ENCODE measurements around the gene PLXNB2.

GRCh38 chr22:50262973-50263617 lies 44.4 kb downstream of the PLXNB2 start:
- TF ChIP-seq CTCF (IDR thresholded peaks at IDR 0.05 in 4 of 5, conservative IDR thresholded peaks at IDR 0.05 in 1 of 5) = no peak
- no peak for TF ChIP-seq POLR2A (IDR thresholded peaks at IDR 0.05)

Data from gastrocnemius medialis (tissue), 4 donors.